HG02759 (cell line): ENCODE measurements around the gene SIM1.

ENCODE experiments used
- ATAC-seq: cut with Tn5 transposase; IDR thresholded peaks from one replicate; pipeline ENCODE4 v1.9.1; 2021; ENCODE audit warnings: mild to moderate bottlenecking, moderate library complexity; ENCODE audit not compliant: unreplicated experiment

Gene SIM1

DNA sequence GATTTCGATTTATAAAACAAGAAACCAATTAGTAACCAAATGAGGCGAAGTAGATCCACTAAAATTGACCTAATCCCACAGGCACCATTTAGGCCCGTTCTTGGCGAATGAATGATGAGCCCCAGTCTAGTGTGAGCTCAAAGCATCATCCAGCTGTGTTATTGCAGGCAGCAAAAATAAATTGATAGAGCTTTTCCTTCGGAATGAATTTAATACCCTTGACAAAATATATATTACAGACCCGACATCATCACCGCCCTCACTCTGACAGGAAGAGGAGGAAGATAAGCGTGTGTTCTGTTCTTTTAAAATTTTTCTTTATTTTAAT is 7.8 kb downstream of the SIM1 start:
- no peak for ATAC-seq

DNA sequence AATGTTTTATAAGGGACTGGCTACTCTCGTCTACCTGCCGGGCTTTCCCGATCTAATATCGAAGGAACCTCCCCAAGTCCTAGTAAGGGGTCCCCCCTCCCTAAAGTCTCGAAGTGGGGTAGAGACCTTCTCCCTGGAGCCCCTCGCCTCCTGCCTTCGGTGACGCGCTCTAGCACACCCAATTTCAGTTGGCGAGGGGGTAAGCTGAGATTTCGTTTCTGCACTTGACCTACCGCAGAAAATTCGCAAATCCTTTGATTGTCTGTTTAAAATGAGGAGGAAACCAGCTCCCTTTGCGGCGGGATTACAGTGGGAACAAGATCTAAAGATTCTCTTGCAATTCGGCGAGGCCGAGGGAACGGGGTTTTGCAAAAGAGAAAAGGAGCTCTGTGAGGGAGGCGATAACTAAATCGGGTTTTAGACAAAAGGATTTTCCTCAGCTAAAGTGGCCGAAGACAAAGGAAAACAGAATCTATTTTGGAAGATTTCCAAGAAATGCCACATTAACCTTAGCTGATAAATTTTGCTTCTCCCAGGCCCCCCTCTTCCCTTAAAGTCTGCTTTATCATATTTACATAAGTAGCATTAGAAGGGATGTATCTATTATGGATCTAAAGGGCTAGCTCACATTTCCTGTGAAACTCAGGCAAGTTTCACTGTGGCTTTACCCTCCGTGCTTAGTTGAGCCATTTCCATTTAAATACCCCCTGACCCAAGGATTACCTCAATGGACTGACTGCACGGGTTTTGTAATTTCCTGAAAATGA is 8.4 kb downstream of the SIM1 start:
- ATAC-seq: no peak

DNA sequence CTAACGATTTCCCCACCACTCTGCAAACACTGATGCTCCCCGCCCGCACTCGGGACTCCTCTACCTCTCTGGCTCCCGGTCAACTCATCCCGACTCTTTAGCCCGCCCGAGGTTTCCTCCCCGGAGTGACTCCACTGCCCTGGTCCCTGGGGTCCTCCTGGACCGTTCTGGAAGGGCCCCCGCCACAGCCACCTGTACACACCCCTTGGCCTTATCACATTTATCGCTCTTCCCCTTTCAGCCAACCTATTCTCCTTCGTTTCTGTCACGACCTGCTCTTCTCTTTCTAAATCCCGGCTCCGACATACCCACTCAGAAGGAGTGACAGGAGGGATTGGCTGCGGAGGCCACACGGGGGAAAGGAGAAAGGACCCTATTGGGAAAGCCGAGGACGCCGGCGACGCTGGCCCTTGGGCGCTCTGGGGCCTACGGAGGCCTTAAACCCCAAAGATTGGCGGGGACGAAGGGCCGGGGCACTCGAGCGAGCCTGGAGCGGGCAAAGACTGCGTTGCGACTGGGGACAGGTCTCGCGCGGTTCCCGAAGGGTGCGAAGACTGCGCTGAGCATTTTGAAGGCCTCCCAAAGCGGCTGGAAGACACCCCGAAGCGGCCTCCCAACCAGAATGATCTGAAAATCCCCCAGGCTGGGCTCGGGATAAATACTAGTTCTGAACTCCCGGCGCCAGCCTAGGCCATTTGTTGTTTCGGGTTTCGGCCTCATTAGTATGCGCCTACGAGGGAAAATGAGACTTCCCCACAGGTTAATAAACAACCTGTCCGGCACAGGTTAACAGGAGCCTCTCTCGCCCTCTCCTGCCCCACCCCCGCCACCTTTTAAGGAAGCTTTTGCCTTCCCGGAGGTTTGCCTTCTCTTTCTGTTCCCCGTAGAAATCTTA is 9.2 kb downstream of the SIM1 start:
- ATAC-seq: no peak

DNA sequence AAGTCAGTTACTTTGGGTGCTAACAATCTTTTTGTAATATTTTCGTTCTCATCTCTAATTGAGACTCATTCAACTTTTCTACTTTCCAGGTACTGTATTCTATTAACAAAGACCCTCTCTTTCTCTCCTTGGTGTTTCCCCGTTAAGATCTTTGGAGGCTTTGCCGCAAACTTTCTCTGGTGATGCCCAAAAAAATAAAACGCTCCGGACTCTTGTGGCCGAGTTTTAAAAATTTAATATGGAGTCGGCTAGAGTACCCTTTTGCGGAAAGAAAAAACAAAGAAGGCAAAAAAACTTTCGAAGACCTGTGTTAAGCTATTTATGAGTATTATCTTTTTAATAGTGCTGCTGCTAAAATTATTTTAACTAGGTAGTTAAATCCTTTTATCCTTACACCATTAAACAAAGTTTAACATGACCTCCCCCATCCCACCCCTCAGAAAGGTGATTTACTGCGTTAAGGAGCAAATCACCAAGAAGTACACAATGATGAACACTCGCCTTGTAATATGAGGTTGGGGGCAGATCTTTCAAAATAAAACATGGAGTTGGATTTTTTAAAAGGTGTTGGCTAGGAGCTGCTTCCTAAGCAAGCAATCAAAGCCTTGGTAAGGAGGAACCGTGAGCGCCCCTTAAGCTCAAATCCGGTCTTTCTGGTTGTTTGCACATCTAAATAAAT is 10.0 kb downstream of the SIM1 start:
- ATAC-seq: no peak

DNA sequence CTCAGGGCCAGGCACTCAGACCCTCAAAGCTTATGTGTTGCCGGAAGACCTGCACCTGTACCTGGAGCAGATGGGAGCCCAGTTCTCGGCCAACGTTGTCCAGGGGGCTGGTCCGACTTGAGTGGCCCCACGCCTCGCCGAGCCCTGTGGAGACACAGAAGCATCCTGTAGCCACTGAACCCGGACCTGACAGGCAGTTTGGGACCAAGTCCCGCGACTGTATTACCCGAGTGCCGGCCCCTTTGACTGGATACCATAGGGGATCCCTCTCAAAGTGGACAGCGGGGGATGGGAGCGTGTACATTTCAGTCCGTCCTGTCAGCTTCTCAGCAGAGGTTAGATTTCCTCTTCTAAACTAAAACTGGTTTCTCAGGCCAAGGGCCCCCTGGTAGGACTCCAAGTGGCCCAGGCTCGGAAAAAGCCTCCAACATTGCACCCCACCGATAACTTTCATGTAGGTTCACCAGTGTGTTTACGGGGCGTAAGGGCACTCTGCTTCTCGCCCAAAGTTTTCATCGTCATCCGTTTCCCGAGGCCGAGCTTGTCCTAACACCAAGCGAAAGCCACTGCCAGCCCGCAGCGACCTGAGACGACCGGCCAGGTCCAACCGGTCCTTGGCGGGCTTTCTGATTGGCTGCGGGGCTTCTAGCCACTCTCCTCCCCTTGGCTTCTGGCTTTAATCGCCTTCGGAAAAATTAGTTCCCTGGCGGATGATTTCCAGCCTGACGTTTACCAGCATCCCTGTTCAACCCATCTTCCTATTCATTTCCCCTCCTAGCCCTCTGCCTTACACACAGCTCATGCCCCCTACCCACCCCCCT is 10.8 kb downstream of the SIM1 start:
- no peak for ATAC-seq

DNA sequence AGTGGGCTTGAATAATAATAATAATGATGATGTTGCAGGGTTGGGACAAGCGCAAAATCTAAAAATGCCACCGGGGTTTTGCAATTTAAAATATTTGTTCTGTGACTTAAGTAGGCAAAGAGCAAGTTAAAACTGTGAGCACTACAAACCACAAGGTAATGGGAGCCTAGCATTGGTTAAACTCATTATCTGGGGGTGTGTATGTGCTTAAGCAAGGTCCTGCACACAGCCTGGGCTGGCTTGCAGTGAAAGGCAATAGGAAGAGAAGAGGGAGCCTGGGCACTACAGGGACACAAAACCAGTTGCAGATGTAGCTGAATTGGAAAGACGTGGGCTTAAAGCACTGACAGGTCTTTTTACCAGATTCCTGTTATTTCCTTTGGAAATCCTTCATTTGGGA is 11.7 kb downstream of the SIM1 start:
- no peak for ATAC-seq

DNA sequence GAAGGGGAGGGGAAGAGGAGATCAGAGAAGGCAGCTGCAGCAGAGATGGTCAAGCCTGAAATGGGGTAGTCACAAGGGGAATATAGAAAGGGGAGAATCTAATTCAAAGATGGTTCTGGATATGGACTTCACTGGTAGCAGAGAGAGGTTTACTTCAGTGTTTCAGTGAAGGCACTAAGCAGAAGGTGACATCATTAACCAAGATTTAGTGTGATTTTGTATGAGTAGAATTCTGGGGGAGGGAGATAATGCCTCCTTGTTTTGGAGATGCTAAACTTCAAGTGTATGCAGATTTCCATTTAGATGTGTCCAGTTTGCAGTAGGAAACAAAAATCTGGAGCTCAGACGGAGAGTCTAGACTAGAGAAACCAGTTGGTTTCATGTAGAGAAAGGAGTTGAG is 13.1 kb downstream of the SIM1 start:
- ATAC-seq: no peak

DNA sequence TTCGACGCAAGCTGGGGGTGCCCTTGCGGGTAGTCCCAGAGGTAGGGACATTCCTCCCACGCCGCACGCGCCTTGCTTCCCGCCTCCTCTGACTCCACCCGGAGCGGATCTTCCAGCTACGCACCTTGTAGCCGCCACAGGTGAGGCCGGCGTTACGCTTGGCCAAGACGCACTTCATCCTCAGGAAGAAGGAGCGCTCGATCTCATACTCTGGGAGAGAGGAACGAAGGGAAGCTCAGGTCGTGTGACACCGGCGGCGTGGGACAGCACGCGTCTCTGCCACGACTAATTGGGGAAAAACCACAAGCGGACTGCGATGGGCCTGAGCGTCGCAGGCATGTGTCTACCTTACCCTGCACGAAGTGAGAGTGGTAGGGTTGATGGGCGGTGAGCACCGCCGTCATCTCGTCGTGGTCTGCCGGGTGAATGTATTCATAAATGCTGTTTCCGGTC is 15.5 kb downstream of the SIM1 start:
- no peak for ATAC-seq

DNA sequence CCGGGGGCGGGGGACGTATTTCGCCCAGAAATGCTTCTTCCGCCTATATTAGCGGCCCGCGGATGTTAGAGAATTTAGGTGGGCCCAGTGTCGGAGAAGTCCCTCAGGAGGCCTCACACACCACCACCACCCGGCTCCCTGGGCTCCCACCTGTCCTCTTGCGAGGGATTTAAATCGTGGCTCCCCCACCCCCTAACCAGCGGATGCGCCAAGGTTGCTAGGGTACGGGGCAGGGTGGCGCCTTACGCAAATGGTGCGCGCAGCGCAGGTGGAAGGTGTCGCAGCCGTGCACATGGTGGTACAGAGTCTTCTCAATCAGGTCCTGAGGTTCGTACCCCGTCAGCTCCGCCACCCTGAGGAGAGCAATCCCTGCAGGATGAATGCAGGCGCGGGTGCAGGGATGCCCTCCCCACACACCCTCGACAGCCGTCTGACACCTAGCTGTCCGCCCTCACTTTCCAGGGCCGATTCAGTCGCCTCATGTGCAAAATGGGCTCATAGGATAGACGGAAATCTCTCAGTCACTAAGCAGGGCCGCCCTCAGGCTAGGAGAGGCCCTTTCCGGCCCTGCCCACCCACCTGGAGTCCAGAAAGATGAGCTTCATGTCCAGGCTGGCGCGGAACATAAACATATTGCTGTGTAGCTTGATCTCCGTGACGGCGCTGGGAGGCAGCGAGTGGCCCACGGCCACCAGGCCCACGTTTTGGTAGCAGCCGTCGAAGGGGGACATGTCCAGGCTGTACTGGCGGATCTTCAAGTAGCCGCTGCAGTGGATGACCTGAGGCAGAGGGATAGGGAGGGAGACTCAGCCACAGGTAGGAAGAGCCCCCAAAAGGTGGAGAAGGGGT is 16.6 kb downstream of the SIM1 start:
- no peak for ATAC-seq

DNA sequence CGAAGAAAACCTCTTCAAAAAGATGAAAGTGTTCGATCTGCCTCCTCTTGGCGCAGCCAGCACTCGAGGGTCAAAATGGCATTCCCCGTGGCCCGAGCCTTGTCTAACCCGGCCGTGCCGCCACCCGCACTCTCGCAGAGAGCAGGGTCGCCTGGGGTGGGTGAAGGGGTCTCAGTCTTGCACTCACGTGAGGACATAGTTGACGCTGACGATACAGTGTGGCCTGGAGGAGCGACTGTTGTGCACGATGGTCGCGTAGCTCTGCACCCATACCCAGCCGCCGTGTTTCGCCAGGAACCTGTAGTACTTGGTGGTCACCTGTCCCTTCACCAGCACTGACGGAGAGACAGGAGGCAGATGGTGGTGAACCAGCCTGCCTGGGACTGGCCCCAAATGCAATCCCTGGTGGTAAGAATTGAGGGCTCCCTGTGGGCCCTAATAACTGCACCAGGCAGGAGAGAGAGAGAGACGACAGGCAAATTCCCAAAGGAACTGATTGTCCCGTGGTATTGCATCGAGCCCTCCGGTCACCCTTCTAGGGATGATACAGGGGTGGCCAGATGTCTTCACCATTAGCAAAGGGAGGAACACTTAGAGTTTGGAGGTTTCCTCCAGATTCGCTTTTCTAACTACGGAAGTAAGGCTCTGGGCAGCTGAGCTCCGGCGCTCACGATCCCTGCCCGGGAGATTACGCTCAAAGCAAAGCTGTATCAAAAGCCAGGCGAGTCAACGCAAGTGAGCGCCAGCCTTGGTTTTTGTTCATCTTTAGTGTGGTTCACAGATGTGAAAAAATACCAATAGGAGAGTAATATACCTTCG is 17.4 kb downstream of the SIM1 start:
- ATAC-seq: no peak

DNA sequence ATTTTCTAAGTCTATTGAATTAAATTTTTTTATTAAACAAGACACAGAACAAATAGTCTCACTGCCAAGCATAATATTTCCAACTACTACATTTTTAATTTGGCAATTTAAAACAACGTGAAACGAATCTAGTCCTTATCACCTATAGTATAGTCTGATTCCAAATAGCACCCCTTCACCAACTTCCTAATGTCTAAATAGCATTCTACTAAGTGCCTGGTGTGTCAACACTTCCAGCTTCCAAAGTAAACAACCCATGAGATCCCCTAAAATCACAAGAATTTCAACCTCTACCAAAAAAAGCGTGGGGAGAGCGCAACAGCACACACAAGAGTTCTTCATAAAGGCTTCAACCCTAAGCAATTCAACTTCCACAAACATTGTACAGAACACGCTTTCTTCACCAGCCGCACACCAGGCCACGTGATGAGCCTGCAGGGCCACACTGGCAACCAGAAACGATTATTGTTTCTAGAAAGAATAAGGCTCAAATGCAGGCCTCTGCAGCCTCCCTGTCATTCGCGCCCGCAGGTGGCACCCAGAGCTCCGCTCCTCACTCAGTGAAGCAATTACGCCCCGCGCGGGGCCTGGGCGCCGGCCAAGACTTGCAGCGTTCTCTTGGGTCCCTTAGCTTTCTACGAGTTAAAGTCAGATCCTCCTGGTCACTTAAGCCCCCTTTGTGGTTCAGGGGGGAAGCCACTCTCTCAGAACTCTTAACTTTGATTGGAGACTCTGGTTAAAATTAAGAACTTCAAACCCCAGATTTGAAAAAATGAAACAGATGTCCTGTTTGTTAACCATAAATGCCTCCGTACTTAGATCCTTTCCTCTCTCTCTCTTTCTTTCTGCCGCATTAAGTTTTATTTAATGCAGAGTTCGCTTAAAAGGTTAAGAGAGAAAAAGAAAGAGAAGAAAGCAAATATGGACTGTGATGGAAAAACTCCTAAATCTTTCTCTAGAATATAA is 18.3 kb downstream of the SIM1 start:
- ATAC-seq: no peak

DNA sequence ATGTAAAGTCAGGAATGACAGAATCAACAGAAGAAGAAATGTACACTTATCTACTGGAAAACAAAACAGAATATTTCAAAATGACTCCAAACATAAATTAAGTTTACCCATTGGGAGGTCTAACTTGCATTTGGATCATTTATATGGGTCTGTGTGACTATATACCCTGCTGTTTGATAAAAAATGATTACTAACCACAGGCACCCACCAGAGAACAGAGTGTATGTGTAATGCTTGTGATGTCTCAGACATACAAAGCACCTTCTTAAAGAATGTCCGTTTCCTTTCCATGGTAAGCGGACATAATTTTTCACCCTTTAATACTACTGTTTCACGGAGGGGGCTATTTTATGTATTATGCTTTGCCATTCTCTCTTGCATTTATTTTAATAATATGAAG is 19.2 kb downstream of the SIM1 start:
- ATAC-seq: no peak

DNA sequence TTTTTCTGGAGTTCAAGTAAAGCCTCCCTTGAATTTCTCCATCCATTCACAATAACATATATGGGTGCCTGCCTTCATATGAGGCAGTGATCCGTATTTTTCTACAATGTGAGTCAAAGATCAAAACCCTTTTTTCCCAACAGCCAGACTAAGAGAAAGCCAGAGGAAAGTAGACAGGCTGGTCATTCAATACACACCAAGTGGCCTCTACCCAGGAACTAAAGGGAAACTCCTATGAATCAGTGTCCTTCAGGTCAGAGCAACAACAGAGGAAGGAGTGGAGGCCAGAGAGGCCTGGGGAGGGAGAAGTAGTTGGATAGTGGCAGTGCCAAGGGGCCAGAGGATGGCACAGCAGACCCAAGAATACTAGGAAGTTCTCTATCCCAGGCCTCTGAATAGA is 23.8 kb downstream of the SIM1 start:
- ATAC-seq: no peak

DNA sequence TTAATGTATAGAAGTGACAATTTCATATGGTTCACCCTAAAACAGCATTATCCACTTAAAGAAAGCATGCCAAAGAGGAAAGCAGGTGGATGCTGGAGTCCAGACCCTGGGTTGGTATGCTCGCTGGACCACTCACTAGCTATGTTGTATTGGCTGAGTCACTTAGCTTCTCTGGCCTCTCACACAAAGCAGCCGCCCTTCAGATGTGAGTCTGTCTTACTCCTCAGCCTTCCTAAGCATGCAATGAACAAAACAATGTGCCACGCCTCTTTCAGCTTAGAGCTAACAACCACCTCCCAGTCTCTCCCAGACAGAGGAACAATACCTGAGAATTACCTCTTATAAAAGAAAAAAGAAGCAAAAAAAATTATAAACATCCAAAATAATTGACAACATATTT is 29.4 kb downstream of the SIM1 start:
- ATAC-seq: no peak

DNA sequence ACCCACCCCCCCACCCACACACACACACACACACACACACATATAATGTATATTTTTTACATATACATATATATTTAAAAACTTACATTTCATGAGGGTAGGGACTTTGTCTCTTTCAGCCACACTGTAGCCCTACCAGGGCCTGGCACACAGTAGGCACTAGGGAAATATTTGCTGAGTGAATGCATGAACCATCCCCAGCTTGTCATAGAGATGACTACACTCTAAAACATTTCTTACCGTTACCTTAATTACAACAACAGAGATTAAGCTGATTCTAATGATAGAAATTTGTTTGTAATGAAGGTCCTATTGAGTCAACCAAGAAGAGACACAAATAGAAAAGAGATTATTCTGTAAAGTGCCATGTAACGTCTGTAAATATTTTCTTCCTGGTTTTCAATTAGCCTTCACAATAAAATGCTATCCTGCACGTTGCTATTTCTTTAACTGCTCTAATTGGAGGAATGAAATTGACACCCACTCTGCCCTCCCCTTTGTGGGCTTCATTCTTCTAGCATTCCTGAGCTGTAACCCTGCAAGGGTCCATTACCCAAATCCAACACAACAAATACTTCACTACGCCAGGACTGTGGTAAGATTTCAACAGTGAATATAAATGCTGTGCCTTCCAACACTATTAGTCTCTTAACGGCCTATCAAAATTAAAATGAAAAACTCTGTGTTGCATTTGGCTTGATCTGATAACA is 30.8 kb downstream of the SIM1 start:
- no peak for ATAC-seq

DNA sequence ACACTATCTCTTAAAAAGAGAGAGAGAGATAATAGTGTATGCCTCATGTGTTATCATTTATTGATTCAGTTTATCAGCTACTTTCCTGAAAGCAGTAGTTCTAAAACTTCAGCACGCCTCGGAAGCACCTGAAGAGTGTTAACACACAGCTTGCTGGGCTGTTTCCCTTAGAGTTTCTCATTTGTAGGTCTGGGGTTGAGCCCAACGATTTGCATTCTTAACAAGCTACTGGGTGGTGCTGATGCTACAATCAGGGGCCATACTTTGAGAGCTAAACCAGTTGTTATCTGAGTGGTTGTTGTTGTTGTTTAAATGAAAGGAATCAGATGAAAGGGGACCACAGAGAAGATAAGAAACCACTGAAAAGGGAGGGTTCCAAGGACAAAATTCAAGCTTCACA is 32.6 kb downstream of the SIM1 start:
- no peak for ATAC-seq

DNA sequence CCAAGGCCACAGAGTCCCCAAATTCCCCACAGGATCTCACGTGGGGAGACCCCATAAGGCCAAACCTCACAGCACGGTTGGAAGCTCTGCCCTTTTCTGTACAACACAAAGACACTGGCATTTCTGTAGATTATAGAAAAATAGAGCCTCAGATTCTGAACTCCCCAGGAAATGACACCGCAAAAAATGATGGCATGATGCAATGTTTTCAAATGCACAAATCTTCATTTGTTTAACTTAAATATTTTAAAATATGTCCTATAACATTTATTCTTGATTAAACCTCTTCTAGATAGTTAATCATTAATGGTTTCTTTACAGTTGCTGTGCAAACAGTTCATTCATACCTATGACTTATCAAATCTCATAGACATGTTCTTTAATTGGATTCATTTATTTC is 33.8 kb downstream of the SIM1 start:
- ATAC-seq: no peak
